HepG2 (cell line): ENCODE measurements around the gene MPC2. TPM values are rescaled to one million over a fixed set of nuclear protein-coding genes. Genes with fewer than 3 reads are reported as not detected.

Experiments
- DNMT1 ChIP-seq: sonication (generic); formaldehyde crosslinking; IDR thresholded peaks from 2 replicates; pipeline ENCODE4 v1.5.1; 2020; ENCODE audit warnings: mild to moderate bottlenecking, missing genetic modification reagents
- SMARCE1 ChIP-seq: fragments of 450-650 bp; IDR thresholded peaks from 2 replicates; pipeline ENCODE4 v1.6.1; 2017; ENCODE audit warnings: borderline replicate concordance
- TP53 ChIP-seq: sonication (generic); formaldehyde crosslinking; conservative IDR thresholded peaks from 2 replicates; pipeline ENCODE4 v1.4.0; 2020; ENCODE audit warnings: missing genetic modification reagents
- TRIM24 ChIP-seq: sonication (generic); formaldehyde crosslinking; IDR thresholded peaks from 2 replicates; pipeline ENCODE4 v1.8.0; 2022; ENCODE audit warnings: mild to moderate bottlenecking, missing genetic modification reagents
- ZNF33B ChIP-seq: sonication (generic); formaldehyde crosslinking; IDR thresholded peaks from 2 replicates; pipeline ENCODE4 v1.5.1; 2020; ENCODE audit warnings: mild to moderate bottlenecking, missing genetic modification reagents
- ZNF670 ChIP-seq: sonication (generic); formaldehyde crosslinking; IDR thresholded peaks from 2 replicates; pipeline ENCODE4 v1.8.0; 2022; ENCODE audit warnings: mild to moderate bottlenecking, missing genetic modification reagents, borderline replicate concordance
- polyA plus RNA-seq, 8 experiments: library from polyadenylated mRNA; depleted of rRNA in 3 of 8; stranded (reverse) in 7 of 8; unstranded in 1 of 8; fragments of >200 nt; fragmentation: Illumina TruSeq in 4 of 8; extraction: Trizol in 4 of 8; gene quantifications; 2 replicates each; pipeline versions ENCODE4 v1.2.1 to v1.2.3, GENCODE V29; 2011 to 2016; ENCODE audit warnings: low read depth in 4 of 8, missing spikeins in 1 of 8, mixed read lengths in 1 of 8; ENCODE audit not compliant: insufficient read depth in 1 of 8
- total RNA-seq, 5 experiments: library from RNA; depleted of rRNA; stranded (reverse); fragments of >200 nt; fragmentation: Illumina TruSeq; extraction: Trizol; gene quantifications; 2 replicates each; pipeline ENCODE4 v1.2.3, GENCODE V29; 2016; ENCODE audit warnings: low read depth in 1 of 5
- TF ChIP-seq, protein P1 (sequence below): sonication (generic); formaldehyde crosslinking; IDR thresholded peaks from 2 replicates; pipeline ENCODE4 v1.5.1; 2020; ENCODE audit warnings: mild to moderate bottlenecking, missing genetic modification reagents, borderline replicate concordance
- TF ChIP-seq, protein P2 (sequence below): sonication (generic); formaldehyde crosslinking; conservative IDR thresholded peaks from 2 replicates; pipeline ENCODE4 v1.4.0; 2020; ENCODE audit warnings: missing genetic modification reagents
- TF ChIP-seq, protein P3 (sequence below): IDR thresholded peaks from 2 replicates; pipeline ENCODE4 v1.6.1; 2016; ENCODE audit warnings: missing genetic modification reagents, missing compliant biosample characterization
- TF ChIP-seq, protein P4 (sequence below): sonication (generic); formaldehyde crosslinking; IDR thresholded peaks from 2 replicates; pipeline ENCODE4 v1.5.1; 2020; ENCODE audit warnings: mild to moderate bottlenecking, missing genetic modification reagents, moderate library complexity

MPC2 gene
- total and polyA plus RNA-seq, 2 of the 13 experiments (the other 11 are each of a cell fraction or from before 2014, with no cell fraction given) = 38.8 to 136 TPM

DNA sequence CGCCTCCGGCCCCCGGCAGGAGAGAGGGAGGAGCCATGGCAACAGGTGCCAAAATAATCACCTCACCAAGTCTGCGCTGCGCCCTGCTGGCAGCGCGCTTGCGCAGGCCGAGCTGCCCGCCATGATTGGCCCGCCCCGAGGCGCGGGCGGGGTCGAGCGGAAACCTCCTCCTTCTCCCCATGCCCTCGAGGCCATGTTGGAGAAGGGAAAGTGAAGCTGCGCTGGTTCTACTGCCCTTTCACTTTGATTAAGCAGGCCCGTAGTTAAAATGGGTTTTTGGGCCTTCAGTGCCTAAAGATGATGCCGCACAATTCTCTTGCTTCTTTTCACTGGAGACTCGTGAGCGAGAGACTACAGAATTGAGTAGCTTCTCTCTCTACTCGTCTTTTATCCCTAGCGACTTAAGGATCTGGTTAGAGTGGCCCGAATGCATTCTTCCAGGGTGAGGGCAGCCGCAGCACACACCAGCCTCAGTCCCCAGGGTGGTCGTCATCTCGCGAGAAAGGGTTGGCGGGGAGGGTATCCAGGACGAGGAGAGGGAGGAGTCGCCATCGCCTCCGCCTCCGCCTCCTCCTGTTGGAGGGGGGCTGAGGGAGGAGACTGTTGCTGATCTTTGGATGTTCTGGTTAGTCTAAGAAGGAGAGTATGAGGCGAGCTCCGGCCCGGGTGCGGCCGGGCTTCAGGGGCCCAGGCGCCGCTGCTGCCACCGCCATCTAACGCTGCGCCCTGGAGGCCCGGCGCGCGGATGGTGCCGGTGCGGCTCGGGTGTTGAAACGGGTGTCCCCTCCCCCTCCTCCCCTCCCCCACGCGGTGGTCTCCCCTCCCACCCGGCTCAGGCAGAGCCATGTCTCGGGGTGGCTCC, 573 bp downstream of the MPC2 start, which contains the start of gene DCAF6 (continued):
- TF ChIP-seq, protein P1, sequence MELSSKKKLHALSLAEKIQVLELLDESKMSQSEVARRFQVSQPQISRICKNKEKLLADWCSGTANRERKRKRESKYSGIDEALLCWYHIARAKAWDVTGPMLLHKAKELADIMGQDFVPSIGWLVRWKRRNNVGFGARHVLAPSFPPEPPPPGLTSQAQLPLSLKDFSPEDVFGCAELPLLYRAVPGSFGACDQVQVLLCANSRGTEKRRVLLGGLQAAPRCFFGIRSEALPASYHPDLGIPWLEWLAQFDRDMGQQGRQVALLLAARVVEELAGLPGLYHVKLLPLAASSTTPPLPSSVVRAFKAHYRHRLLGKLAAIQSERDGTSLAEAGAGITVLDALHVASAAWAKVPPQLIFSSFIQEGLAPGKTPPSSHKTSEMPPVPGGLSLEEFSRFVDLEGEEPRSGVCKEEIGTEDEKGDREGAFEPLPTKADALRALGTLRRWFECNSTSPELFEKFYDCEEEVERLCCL (CRISPR knock-in tag) = 0 out of 2 replicates have a peak, but pooled peaks have one; percentile 0
- TF ChIP-seq, protein P2, sequence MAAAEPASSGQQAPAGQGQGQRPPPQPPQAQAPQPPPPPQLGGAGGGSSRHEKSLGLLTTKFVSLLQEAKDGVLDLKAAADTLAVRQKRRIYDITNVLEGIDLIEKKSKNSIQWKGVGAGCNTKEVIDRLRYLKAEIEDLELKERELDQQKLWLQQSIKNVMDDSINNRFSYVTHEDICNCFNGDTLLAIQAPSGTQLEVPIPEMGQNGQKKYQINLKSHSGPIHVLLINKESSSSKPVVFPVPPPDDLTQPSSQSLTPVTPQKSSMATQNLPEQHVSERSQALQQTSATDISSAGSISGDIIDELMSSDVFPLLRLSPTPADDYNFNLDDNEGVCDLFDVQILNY (CRISPR knock-in tag) = no peak
- TF ChIP-seq SMARCE1 (no peak), TP53 (CRISPR knock-in tag) (0 out of 2 replicates have a peak, but pooled peaks have one; percentile 26), DNMT1 (CRISPR knock-in tag) (no peak), ZNF33B (0 out of 2 replicates have a peak, but pooled peaks have one; percentile 58), TRIM24 (no peak), ZNF670 (CRISPR knock-in tag) (peak; percentile 77; the same call in 1 of the 2 replicates)
- TF ChIP-seq, protein P3, sequence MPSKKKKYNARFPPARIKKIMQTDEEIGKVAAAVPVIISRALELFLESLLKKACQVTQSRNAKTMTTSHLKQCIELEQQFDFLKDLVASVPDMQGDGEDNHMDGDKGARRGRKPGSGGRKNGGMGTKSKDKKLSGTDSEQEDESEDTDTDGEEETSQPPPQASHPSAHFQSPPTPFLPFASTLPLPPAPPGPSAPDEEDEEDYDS (CRISPR knock-in tag) = peak; percentile 84
- TF ChIP-seq, protein P4, sequence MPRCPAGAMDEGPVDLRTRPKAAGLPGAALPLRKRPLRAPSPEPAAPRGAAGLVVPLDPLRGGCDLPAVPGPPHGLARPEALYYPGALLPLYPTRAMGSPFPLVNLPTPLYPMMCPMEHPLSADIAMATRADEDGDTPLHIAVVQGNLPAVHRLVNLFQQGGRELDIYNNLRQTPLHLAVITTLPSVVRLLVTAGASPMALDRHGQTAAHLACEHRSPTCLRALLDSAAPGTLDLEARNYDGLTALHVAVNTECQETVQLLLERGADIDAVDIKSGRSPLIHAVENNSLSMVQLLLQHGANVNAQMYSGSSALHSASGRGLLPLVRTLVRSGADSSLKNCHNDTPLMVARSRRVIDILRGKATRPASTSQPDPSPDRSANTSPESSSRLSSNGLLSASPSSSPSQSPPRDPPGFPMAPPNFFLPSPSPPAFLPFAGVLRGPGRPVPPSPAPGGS (CRISPR knock-in tag) = 0 out of 2 replicates have a peak, but pooled peaks have one; percentile 22
